ENCODE results near the gene WDR38. TPM values are rescaled to one million over a fixed set of nuclear protein-coding genes. Genes with fewer than 3 reads are reported as not detected.
A peak's percentile ranks its signal among the peaks of the same experiment; 100 is the strongest.

The WDR38 gene
- total and polyA plus RNA-seq, 2 of the 13 experiments (the other 11 are each of a cell fraction or from before 2014, with no cell fraction given), result not detected

DNA sequence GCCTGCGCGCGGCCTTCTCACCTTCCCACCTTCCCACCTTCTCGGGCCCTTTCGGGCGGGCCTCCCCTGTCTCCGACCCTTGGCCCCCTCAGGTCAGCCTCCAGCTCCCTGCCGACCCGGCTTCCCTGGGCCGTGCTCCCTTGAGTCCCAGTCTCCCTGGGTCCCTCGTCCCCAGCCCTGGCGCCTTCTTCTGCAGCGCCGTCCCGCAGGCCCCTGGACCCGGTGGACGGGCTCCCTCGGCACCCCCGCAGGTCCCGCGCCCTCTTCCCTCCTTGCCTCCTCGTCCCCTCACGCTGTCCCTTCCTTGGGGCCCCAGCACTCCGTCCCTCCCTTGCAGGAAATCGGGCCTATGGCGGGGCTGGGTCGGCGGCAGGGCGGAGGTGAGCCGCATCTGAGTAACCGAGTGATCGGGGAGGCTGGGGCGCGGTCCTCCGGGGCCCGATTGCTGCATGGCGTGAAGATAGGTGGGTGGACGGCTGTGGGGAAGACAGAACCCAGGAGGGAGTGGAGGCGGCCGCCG, 16.3 kb downstream of the WDR38 start (continued):
- TF ChIP-seq ZNF430 (CRISPR knock-in tag; IDR thresholded peaks at IDR 0.05) (no peak), ZNF564 (CRISPR knock-in tag; IDR thresholded peaks at IDR 0.05) (no peak), DNMT3B (CRISPR knock-in tag; conservative IDR thresholded peaks at IDR 0.05) (no peak), MTF2 (CRISPR knock-in tag; IDR thresholded peaks at IDR 0.05; ENCODE audit: borderline replicate concordance) (no peak), ZNF260 (CRISPR knock-in tag; IDR thresholded peaks at IDR 0.05; ENCODE audit: borderline replicate concordance, low read depth) (no peak), ZBTB3 (CRISPR knock-in tag; IDR thresholded peaks at IDR 0.05; ENCODE audit: borderline replicate concordance, low read depth) (0 out of 2 replicates have a peak, but pooled peaks have one; percentile 11), TBX3 (IDR thresholded peaks at IDR 0.05; ENCODE audit: borderline replicate concordance) (no peak), SAP130 (CRISPR knock-in tag; IDR thresholded peaks at IDR 0.05; ENCODE audit: low read depth) (no peak), NFIC (IDR thresholded peaks at IDR 0.05; ENCODE audit: low read length) (no peak), ZNF775 (CRISPR knock-in tag; IDR thresholded peaks at IDR 0.05; ENCODE audit: borderline replicate concordance) (peak; percentile 29; the same call in 1 of the 2 replicates), ATRX (CRISPR knock-in tag; IDR thresholded peaks at IDR 0.05; ENCODE audit: borderline replicate concordance) (no peak), TCF12 (IDR thresholded peaks at IDR 0.05) (no peak), TCF12 (CRISPR knock-in tag; IDR thresholded peaks at IDR 0.05) (no peak), ZSCAN20 (CRISPR knock-in tag; IDR thresholded peaks at IDR 0.05; ENCODE audit: borderline replicate concordance) (no peak), TSC22D2 (CRISPR knock-in tag; IDR thresholded peaks at IDR 0.05; ENCODE audit: borderline replicate concordance) (no peak)
- TF ChIP-seq, protein P1, sequence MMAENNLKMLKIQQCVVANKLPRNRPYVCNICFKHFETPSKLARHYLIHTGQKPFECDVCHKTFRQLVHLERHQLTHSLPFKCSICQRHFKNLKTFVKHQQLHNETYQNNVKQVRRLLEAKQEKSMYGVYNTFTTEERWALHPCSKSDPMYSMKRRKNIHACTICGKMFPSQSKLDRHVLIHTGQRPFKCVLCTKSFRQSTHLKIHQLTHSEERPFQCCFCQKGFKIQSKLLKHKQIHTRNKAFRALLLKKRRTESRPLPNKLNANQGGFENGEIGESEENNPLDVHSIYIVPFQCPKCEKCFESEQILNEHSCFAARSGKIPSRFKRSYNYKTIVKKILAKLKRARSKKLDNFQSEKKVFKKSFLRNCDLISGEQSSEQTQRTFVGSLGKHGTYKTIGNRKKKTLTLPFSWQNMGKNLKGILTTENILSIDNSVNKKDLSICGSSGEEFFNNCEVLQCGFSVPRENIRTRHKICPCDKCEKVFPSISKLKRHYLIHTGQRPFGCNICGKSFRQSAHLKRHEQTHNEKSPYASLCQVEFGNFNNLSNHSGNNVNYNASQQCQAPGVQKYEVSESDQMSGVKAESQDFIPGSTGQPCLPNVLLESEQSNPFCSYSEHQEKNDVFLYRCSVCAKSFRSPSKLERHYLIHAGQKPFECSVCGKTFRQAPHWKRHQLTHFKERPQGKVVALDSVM (CRISPR knock-in tag; IDR thresholded peaks at IDR 0.05), result no peak
- TF ChIP-seq, protein P2, sequence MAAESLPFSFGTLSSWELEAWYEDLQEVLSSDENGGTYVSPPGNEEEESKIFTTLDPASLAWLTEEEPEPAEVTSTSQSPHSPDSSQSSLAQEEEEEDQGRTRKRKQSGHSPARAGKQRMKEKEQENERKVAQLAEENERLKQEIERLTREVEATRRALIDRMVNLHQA (CRISPR knock-in tag; IDR thresholded peaks at IDR 0.05), result no peak
- TF ChIP-seq, protein P3, sequence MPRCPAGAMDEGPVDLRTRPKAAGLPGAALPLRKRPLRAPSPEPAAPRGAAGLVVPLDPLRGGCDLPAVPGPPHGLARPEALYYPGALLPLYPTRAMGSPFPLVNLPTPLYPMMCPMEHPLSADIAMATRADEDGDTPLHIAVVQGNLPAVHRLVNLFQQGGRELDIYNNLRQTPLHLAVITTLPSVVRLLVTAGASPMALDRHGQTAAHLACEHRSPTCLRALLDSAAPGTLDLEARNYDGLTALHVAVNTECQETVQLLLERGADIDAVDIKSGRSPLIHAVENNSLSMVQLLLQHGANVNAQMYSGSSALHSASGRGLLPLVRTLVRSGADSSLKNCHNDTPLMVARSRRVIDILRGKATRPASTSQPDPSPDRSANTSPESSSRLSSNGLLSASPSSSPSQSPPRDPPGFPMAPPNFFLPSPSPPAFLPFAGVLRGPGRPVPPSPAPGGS (CRISPR knock-in tag; IDR thresholded peaks at IDR 0.05), result peak; percentile 60; the same call in 1 of the 2 replicates
- TF ChIP-seq, protein P4, sequence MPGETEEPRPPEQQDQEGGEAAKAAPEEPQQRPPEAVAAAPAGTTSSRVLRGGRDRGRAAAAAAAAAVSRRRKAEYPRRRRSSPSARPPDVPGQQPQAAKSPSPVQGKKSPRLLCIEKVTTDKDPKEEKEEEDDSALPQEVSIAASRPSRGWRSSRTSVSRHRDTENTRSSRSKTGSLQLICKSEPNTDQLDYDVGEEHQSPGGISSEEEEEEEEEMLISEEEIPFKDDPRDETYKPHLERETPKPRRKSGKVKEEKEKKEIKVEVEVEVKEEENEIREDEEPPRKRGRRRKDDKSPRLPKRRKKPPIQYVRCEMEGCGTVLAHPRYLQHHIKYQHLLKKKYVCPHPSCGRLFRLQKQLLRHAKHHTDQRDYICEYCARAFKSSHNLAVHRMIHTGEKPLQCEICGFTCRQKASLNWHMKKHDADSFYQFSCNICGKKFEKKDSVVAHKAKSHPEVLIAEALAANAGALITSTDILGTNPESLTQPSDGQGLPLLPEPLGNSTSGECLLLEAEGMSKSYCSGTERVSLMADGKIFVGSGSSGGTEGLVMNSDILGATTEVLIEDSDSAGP (CRISPR knock-in tag; IDR thresholded peaks at IDR 0.05; ENCODE audit: borderline replicate concordance), result no peak; the same call in 1 of the 2 replicates
- TF ChIP-seq, protein P5, sequence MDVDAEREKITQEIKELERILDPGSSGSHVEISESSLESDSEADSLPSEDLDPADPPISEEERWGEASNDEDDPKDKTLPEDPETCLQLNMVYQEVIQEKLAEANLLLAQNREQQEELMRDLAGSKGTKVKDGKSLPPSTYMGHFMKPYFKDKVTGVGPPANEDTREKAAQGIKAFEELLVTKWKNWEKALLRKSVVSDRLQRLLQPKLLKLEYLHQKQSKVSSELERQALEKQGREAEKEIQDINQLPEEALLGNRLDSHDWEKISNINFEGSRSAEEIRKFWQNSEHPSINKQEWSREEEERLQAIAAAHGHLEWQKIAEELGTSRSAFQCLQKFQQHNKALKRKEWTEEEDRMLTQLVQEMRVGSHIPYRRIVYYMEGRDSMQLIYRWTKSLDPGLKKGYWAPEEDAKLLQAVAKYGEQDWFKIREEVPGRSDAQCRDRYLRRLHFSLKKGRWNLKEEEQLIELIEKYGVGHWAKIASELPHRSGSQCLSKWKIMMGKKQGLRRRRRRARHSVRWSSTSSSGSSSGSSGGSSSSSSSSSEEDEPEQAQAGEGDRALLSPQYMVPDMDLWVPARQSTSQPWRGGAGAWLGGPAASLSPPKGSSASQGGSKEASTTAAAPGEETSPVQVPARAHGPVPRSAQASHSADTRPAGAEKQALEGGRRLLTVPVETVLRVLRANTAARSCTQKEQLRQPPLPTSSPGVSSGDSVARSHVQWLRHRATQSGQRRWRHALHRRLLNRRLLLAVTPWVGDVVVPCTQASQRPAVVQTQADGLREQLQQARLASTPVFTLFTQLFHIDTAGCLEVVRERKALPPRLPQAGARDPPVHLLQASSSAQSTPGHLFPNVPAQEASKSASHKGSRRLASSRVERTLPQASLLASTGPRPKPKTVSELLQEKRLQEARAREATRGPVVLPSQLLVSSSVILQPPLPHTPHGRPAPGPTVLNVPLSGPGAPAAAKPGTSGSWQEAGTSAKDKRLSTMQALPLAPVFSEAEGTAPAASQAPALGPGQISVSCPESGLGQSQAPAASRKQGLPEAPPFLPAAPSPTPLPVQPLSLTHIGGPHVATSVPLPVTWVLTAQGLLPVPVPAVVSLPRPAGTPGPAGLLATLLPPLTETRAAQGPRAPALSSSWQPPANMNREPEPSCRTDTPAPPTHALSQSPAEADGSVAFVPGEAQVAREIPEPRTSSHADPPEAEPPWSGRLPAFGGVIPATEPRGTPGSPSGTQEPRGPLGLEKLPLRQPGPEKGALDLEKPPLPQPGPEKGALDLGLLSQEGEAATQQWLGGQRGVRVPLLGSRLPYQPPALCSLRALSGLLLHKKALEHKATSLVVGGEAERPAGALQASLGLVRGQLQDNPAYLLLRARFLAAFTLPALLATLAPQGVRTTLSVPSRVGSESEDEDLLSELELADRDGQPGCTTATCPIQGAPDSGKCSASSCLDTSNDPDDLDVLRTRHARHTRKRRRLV (CRISPR knock-in tag; IDR thresholded peaks at IDR 0.05), result no peak
